Stimulated activated CD8-positive, alpha-beta memory T cell treated with anti-CD3 and anti-CD28 coated beads, Interleukin-15, amount 100 ng/mL, for 48 hours (primary cell): Measurements from ENCODE around the gene SFMBT1.

ENCODE experiments used
- DNase-seq, 2 donors: peaks; one replicate each; pipeline ENCODE4 v3.0.0-alpha.2; 2020; ENCODE audit warnings: low read depth in 2 of 2

SFMBT1 gene

DNA sequence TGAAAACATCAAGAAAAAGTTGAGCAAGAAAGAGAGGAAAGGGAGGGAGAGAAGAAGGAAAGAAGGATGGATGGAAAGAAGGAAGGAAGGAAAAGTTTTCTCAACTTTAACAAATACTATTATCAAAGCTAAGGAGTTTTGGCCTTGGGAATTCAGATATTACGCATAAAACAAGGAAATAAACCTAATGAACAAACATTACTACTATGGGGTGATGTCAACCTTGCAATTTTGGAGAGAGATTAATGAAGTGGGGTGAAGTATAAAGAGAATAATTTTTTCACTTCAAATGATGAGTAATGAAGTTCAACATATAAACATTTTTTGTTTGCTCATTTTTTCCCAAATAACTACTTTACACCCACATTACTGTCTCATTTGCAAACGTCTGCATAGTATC lies 55.2 kb downstream of the SFMBT1 start:
- DNase-seq: no peak

DNA sequence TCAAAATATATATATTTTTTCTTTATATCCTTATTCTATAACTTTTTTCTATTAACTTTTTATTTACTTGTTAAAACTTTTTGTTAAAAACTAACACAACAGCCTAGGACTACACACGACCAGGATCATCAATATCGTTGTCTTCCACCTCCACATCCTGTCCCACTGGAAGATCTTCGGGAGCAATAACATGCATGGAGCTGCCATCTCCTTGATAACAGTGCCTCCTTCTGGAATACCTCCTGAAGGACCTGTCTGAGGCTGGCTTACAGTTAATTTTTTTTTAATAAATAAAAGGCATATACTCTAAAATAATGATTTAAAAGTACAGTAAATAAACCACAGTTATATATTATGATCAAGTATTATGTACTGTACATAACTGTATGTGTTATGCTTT lies 58.9 kb downstream of the SFMBT1 start:
- no peak for DNase-seq

DNA sequence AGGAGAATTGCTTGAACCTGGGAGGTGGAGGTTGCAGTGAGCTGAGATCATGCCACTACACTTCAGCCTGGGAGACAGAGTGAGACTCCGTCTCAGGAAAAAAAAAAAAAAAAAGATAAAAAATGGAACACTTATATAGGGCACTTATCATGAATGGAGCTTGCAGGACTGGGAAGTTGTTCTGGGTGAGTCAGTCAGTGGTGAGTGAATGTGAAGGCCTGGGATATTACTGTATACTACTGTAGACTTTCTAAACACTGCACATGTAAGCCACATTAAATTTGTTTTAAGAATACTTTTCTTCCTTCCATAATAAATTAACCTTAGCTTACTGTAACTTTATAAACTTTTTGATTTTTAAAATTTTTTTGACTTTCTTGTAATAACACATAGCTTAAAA lies 59.8 kb downstream of the SFMBT1 start:
- DNase-seq: no peak

DNA sequence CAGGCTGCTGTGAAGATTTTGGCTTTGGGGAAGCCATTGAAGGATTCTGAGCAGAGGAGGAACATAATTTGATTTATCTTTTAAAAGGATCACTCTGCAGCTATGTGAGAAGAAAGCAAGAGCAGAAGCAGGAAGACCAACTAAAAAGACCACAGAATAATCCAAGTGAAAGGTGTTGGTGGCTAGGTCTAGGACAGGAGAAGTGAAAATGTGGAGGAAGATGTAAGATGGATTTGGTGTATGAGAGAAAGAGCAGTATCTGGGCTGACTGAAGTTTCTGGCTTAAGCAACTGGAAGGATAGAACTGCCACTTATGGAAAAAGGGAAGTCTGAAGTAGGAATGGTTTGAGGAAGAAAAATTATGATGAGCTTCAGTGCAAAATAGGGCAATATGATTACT lies 62.0 kb downstream of the SFMBT1 start:
- DNase-seq: no peak

DNA sequence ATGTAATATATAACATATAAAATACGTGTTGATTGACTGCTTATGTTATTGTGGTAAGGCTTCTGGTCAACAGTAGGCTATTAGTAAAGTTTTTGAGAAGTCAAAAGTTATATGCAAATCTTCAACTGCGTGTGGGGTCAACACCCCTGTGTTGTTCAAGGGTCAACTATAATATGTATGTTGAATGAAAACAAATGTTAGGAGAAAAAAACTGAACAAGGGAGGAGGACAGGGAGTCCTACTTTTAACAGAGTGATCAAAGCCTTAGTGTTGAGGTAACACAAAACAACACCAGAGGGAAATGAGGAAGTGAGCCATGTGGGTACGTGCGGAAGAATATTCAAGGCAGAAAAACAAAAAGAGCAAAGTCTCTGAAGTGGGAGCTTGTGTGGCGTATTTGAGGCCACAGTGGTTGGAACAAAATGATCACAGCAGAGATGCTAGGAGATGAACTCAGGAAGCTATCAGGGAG lies 62.5 kb downstream of the SFMBT1 start:
- peak; percentile 47 to 55 for DNase-seq

DNA sequence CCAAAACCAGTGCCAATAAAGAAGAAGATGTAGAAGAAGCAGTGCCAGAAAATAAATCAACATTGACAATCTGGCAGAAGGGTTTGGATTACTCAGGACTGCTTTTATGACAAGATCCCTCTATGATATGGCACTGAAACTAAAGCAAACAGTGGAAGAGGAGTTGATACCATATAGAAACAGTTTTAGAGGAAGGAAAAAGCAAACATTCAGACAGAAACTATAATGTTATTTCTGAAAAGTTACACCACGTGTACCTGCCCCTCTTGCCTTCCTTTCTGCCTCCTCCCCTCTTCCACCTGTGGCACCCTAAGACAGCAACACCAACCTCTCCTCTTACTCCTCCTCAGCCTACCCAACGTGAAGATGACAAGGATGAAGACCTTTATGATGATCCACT lies 63.0 kb downstream of the SFMBT1 start:
- no peak for DNase-seq

DNA sequence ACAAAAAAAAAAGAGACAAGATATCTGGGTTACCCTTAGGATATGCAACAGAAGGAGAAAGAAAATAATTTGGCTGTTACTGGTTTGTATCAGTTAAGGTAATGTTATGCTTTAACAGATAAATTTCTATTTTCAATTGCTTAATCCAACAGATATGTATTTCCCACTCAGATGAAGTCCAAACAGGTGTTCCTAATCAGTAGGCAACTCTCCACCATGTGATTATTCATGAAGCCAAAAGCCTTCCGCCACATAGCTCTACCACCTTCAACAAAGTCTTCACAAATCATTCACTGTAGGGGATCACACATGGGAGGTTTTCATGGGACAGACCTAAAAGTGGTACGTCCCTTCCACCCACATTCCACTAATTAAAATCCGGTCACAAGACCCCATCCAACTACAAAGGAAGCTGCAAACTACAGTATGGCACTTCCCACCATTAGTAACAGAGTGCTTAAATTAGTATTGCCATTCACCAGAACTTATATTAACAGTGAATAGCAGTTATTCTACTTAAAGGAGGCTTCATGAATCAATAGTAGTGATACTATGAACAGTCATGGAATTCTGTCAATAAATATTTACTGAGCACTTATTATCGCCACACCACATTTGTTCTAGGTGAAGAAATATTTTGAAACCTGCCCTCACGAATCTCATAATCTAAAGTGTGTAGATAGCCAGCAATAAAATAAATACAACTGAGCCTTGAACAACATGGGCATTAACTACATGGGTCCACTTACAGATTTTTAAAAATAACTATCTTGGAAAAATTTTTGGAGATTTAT lies 66.5 kb downstream of the SFMBT1 start:
- no peak for DNase-seq

DNA sequence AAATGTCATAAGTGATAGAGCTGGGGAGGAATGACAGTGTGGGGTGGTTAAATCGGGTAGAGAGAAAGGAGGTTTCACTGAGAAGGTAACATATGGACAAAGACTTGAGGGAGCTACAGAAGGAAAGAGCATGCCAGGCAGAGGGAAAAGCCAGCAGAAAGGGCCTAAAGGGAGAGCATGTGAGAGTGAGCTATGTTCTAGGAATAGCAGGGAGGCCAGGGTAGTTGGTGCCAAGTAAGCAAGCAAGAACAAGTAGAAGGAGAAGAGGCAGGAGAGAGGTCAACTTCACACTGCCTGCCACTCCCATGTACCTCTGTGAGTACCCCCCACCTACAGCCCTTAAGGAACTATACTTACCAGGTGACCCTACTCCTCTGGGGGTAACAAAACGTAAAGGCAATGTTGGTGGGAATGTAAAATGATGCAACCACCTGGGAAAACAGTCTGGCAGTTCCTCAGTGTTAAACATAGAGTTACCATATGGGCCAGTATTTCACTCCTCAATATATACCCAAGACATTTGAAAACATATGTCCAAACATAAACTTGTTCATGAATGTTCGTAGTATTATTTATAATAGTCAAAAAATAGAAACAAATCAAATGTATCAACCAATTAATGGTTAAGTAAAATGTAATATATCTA lies 67.6 kb downstream of the SFMBT1 start:
- DNase-seq: no peak

DNA sequence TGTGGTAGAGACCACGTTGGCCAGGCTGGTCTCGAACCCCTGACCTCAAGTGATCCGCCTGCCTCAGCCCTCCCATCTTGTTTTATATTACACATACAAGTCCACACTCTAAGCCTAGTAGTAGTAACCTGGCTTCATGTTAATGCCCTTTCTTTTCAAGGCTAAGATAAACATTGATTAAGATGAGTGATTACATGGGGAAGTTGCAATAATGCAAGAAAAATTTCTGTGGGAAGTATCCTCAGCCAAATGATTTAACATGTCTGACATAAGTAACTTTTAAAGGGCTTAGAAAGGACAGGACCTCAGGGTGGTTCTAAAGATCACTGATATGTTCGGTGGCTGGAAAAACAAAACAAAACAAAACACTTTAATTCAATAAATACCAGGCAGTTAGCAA lies 72.1 kb downstream of the SFMBT1 start:
- DNase-seq: no peak

DNA sequence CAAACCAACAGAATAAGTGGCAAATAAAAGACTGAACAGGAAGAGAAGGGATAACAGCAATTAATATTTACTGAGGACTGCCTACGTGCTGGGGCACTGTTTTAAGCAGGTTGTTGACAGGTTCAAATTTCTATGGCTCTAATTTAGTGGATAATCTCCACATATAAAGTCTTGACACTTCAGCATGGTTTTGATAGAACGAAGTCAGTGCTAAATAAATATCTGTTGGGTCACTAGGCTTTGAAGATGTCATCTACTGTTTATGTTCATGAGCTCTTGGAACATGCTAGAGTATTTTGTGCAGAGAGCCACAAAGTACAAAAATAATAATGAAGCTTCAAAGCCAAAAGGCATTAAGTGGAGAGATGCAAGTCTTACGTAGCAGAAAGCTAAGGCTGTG lies 74.0 kb downstream of the SFMBT1 start:
- DNase-seq: no peak

DNA sequence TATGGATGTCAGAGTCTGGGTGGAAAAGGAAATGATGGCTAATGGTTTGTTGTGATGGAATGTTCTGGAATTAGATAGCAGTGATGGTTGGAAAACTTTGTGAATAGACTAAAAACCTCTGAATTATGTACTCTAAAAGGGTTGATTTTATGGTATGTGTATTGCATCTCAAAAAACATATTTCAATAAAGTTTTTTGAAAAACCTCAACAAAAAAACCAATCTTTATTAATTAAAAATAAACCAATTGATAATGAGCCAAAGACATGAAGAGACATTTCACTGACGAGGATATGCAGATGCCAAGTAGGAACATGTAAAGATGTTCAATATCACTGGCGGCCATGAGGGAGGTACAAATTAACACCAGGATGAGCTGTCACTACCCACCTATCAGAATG lies 78.5 kb downstream of the SFMBT1 start:
- no peak for DNase-seq

DNA sequence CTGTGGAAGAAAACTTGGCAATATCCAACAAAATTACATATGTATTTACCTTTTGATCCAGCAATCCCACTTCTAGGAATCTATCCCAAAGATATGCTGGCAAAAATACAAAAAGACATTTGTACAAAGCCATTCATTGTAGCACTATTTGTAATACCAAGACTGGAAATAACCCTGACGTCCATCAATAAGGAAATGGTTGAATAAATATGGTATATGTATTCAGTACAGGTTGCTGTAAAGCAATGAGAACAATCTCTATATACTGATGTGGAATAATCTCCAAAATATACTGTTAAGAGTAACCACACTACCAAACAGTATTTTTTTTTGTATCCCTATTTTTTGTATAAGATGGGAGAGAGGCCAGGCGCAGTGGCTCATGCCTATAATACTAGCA lies 83.7 kb downstream of the SFMBT1 start:
- no peak for DNase-seq

DNA sequence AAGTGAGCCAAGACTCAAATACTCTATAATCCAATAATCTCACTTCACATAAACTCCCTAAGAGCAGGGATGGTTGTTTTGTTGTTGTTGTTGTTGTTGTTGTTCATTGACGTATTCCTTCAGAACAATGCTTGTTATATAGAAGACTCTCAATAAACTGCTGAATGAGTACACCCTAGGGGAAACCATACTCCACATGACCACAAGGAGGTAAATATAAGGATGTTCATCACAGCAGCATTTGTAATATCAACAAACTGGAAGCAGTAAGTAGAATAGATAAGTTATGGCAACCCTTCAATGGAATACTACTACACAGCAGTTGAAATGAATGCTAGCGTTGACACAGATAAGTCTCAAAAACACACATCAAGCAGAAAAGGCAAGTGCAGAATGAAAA lies 86.1 kb downstream of the SFMBT1 start:
- no peak for DNase-seq

DNA sequence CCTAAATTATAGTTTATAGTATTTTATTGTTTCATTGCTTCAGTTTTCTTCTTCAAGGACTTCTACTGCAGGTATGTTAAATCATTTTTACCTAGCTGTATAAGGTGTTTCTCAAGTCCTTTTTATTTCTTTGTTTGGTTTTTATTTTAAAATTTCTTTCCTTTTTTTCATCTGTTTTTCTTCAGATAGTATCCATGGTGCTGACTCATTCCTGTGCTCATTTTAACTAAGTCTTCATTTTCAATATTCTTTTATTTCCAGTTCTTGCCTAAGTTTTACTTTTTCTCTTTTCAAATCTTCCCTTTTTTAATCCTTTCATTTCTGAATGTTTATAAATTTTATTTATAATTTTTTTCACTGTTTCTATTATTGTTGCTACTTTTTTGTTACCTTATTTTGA lies 106.3 kb downstream of the SFMBT1 start:
- DNase-seq: no peak

DNA sequence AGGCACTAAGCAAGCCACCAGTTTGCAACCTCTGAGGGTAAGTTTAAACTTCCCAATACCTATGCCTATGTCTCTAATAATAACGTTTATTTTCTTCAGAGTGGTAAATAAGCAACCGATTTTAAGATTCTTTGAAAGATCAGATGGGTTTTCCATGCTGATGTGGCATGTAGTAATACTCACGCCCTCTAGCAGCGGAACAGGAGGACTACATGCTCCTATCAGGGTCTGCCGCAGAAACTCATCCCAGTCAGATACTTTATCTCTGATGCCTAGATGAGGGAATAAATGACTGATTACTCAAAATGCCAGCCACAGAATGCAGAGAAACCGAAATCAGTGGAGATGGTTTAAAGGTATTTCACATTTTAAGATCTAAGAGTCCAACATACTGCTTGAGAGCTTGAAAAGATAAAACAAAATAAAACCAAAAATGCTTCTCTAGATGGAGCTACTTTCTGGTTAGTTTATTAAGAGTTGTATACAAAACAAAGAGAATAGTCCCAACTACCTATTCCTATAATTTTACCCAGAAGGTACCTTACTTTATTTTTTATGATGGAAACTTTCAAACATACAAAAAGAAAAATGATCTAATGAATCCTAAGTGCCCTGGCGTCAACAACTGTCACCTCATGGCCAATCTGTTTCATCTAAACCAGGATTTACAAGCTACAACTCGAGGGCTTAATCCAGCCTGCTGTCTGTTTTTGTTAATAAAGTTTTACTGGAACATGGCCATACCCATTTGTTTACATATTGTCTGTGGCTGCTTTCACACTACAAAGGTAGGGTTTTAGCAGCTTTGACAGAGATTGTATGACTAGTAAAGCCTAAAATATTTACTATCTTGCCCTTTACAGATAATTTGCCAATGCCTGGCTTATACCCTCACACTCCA lies 111.0 kb downstream of the SFMBT1 start:
- DNase-seq: peak; percentile 10 to 17

DNA sequence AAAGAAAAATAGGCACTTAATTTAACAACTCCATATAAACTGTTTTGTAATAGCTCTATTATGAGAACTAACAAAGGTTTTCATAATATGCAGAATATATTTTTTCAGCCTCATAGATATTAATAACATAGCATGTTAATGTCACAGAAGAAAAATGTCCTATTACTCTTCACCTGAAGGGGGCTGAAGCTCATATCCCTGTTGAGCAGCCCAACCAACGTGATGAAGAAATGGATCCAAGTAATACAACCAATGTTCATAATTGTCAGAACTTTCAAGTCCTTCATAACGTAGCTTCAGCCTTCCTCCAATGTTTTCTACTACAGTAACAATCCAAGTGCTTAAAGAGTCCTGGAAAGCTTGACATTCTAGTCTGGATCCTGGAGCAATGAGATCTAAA lies 114.0 kb downstream of the SFMBT1 start:
- no peak for DNase-seq

DNA sequence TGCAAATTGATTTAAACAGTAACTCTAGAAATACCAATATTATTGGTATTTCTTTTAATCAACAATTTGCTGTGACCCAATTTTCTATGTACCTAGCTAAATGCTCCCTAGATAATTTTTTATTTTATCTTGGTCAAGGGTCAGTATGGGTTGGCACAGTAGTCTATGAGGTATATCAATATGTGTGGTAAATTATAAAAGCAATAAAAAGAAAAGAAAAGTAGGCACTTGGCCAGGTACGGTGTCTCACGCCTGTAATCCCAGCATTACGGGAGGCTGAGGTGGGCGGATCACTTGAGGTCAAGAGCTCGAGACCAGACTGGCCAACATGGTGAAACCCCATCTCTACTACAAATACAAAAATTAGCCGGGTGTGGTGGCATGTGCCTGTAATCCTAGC lies 114.5 kb downstream of the SFMBT1 start:
- DNase-seq: no peak

DNA sequence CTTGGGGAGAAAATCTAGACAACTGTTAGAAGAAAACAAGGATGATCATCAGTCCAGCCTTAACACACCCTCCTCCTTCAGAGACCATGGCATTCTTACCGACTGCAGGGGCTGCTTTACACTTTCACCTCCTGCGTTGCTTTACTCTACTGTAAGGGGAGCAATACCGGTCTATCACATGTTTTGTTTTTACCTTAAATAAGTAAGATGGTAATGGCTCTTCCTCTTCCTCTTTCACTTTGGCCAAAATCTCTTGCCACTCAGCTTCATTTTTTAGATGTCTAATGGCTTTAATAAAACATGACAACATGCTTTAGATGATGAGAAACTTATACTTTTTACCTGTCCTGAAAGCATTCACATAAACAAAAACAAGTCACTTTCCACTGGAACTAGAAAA lies 115.1 kb downstream of the SFMBT1 start:
- DNase-seq: no peak

DNA sequence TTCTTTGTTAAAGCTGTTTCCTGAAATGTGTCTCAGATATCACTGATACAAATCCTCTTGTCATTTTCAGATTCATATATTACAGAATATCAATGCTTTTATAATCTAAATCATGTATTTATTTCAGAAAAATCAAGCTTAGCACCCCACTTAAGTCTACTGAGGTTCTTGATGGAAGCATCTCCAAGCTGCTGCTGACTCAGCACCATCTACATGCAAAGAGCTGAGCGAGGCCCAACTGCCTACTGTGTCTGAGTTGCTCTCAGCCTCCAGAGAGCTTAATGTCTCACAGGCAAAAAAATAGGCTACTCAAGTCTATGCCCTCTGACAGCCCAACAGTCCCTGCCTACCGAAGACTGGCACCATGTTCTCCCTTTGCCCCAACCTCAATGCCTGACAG lies 119.3 kb downstream of the SFMBT1 start:
- no peak for DNase-seq

DNA sequence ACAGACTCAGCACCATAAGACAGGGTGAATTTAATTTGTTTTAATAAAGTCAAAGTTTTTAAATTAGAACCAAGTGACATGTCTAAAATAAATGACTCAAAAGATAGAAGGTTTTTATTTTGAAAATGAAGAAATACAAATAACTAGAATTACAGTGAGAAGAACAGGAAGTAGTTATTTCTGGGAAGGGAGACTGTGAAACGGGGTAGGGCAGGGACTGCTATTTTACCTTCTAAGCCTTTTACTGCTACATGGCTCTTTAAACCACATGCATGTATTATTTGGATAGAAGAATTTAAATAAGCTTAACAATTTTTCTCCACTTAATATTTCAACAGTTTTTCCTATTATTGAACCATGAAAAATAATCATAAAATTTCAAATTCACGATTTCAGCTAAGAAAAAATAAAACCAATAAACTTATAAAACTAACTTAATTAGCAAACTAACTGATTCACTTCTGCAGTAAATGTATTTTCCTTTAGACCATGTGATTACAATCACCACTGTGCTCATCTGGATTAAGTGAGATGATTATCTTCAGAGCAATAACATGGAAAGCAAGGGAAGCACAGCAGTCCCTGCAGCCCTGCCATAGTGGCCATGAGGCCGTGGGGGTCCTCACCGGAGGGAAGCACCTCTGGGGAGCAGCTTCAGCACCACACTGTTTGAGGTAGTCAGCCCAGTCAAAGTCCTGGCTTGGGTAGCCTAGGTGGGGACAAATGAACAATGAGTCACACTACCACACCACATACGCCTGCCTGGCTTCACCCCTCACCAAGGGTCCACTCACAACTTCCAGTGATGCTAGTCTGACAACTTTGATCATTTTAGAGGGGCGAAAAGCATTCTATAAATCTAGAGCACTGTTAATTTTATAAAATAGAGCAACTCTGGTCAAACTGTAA lies 120.2 kb downstream of the SFMBT1 start:
- DNase-seq: no peak

DNA sequence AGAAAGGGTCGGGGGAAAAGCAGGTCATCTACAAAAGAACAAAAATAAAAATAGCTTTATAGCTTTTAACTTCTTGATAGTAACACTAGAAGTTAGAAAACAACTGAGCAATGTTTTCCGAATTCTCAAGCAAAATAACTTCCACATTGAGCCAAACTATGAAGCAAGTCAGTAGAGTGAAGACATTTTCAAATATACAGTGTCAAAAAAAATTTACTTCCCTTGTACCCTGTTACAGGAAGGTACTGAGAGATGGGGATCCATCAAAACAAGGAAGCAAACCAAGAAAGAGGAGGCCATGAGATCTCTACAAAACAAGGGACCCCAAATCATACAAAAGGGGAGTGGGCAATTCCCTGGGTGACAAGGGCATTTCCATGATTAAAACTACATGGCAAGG lies 121.9 kb downstream of the SFMBT1 start:
- no peak for DNase-seq
